H1 (cell line): ENCODE results near the gene GHRL. TPM values are rescaled to one million over a fixed set of nuclear protein-coding genes. Genes with fewer than 3 reads are reported as not detected.

ENCODE experiments used
- CTCF ChIA-PET: fragments of 300-600 bp; sonication (Branson Sonifier 250); formaldehyde crosslinking; loops from one replicate; lab custom pipeline; 2021; ENCODE audit not compliant: partially characterized antibody; lab: Charles Lee
- POLR2A ChIA-PET: fragments of 300-600 bp; sonication (Branson Sonifier 250); formaldehyde crosslinking; loops from one replicate; lab custom pipeline; 2021; ENCODE audit warnings: inconsistent platforms; ENCODE audit not compliant: partially characterized antibody; lab: Charles Lee
- DNase-seq, 2 experiments: peaks; one replicate each; pipeline versions ENCODE4 v3.0.0 to v3.0.0-alpha.2; 2010 to 2022; ENCODE audit warnings: low spot score in 2 of 2, low read depth in 1 of 2, mixed read lengths in 1 of 2
- FAIRE-seq: peaks from 2 replicates; lab custom pipeline; 2011; peaks lifted over from hg19 to GRCh38; lab: Jason Lieb, UNC
- H2AFZ ChIP-seq: 2 replicates; pipeline ENCODE4 v1.8.1; 2012; ENCODE audit warnings: low read length, inconsistent platforms
- H2AK5ac ChIP-seq: 2 replicates; pipeline ENCODE4 v1.6.1; 2013; ENCODE audit warnings: low read depth, low read length
- H2BK120ac ChIP-seq: replicated peaks from 2 replicates; pipeline ENCODE3; 2013; ENCODE audit warnings: low read depth, low read length, inconsistent platforms
- H2BK12ac ChIP-seq: 2 replicates; pipeline ENCODE4 v1.6.1; 2013; ENCODE audit warnings: low read depth, low read length
- H2BK15ac ChIP-seq: 2 replicates; pipeline ENCODE4 v1.6.1; 2013; ENCODE audit warnings: low read length
- H2BK20ac ChIP-seq: 2 replicates; pipeline ENCODE4 v1.6.1; 2013; ENCODE audit warnings: low read length
- H2BK5ac ChIP-seq: 2 replicates; pipeline ENCODE4 v1.6.1; 2013; ENCODE audit warnings: low read depth, low read length
- H3K14ac ChIP-seq: 2 replicates; pipeline ENCODE4 v1.6.1; 2013; ENCODE audit warnings: inconsistent platforms; ENCODE audit not compliant: insufficient read length
- H3K18ac ChIP-seq: 2 replicates; pipeline ENCODE4 v1.6.1; 2013; ENCODE audit warnings: low read length; ENCODE audit errors: extremely low read depth
- H3K23ac ChIP-seq: 2 replicates; pipeline ENCODE4 v1.6.1; 2013; ENCODE audit warnings: inconsistent platforms; ENCODE audit not compliant: insufficient read length
- H3K23me2 ChIP-seq: 2 replicates; pipeline ENCODE4 v1.6.1; 2013; ENCODE audit warnings: low read depth, low read length
- H3K27ac ChIP-seq: 2 replicates; pipeline ENCODE4 v1.6.1; 2011; ENCODE audit warnings: low read depth, low read length, inconsistent platforms
- H3K27me3 ChIP-seq, 4 experiments: replicated peaks in 1 of 4; 1 replicate in 1 of 4; 2 replicates in 3 of 4; pipeline versions ENCODE4 v1.6.1 to v1.8.1; 2011 to 2013; ENCODE audit warnings: low read length in 3 of 4, mild to moderate bottlenecking in 3 of 4, inconsistent platforms in 2 of 4, mixed read lengths in 2 of 4, moderate library complexity in 1 of 4; ENCODE audit not compliant: control insufficient read depth in 3 of 4, insufficient read depth in 3 of 4; ENCODE audit errors: extremely low read depth in 1 of 4
- H3K36me3 ChIP-seq, 4 experiments: 2 replicates each; pipeline versions ENCODE4 v1.6.1 to v1.8.1; 2011 to 2013; ENCODE audit warnings: mild to moderate bottlenecking in 4 of 4, low read length in 3 of 4, moderate library complexity in 2 of 4, control low read depth in 1 of 4, inconsistent platforms in 1 of 4; ENCODE audit not compliant: insufficient read depth in 4 of 4, control insufficient read depth in 2 of 4
- H3K4ac ChIP-seq: replicated peaks from 2 replicates; pipeline ENCODE3; 2013; ENCODE audit warnings: low read length, low read depth, mixed read lengths, inconsistent platforms; ENCODE audit not compliant: insufficient read length
- H3K4me1 ChIP-seq, 4 experiments: replicated peaks in 1 of 4; 1 replicate in 1 of 4; 2 replicates in 3 of 4; pipeline versions ENCODE4 v1.6.1 to v1.8.1; 2011 to 2013; ENCODE audit warnings: low read length in 3 of 4, inconsistent platforms in 2 of 4, mixed read lengths in 1 of 4; ENCODE audit not compliant: insufficient read depth in 4 of 4, control insufficient read depth in 3 of 4
- H3K4me2 ChIP-seq, 2 experiments: 2 replicates each; pipeline versions ENCODE4 v1.6.1 to v1.8.1; 2011 to 2013; ENCODE audit warnings: low read depth in 2 of 2, low read length in 2 of 2, control low read depth in 1 of 2, inconsistent platforms in 1 of 2, mild to moderate bottlenecking in 1 of 2; ENCODE audit not compliant: insufficient read depth in 1 of 2
- H3K4me3 ChIP-seq, 4 experiments: fragments of 200-600, 300-600 bp in 1 of 4; sonication (generic), shearing (Covaris generic), sonication (Bioruptor Twin) in 1 of 4; 2 replicates each; pipeline versions ENCODE4 v1.5.1 to v1.8.1; 2011 to 2016; ENCODE audit warnings: low read length in 4 of 4, low read depth in 3 of 4, control low read depth in 2 of 4, inconsistent platforms in 2 of 4, mild to moderate bottlenecking in 2 of 4, mixed read lengths in 1 of 4, moderate library complexity in 1 of 4; ENCODE audit not compliant: insufficient read depth in 2 of 4; ENCODE audit errors: extremely low read depth in 1 of 4
- H3K56ac ChIP-seq: replicated peaks from 2 replicates; pipeline ENCODE3; 2013; ENCODE audit warnings: low read depth, mild to moderate bottlenecking, mixed read lengths, low read length, inconsistent platforms; ENCODE audit not compliant: insufficient read length
- H3K79me1 ChIP-seq: 2 replicates; pipeline ENCODE4 v1.6.1; 2013; ENCODE audit warnings: low read depth, low read length, control low read depth
- H3K79me2 ChIP-seq, 2 experiments: 2 replicates each; pipeline versions ENCODE4 v1.6.1 to v1.8.1; 2012 to 2013; ENCODE audit warnings: low read length in 2 of 2, mild to moderate bottlenecking in 2 of 2, inconsistent platforms in 1 of 2; ENCODE audit not compliant: insufficient read depth in 2 of 2, control insufficient read depth in 1 of 2
- H3K9ac ChIP-seq, 4 experiments: replicated peaks in 1 of 4; 1 replicate in 1 of 4; 2 replicates in 3 of 4; pipeline versions ENCODE4 v1.6.1 to v1.8.1; 2011 to 2013; ENCODE audit warnings: low read depth in 3 of 4, low read length in 3 of 4, control low read depth in 2 of 4, mild to moderate bottlenecking in 2 of 4, moderate library complexity in 2 of 4, inconsistent platforms in 1 of 4; ENCODE audit errors: extremely low read depth in 1 of 4
- H3K9me3 ChIP-seq, 2 experiments: 2 replicates each; pipeline versions ENCODE4 v1.6.1 to v1.8.1; 2012 to 2013; ENCODE audit warnings: mild to moderate bottlenecking in 2 of 2, moderate library complexity in 2 of 2, control low read depth in 1 of 2, inconsistent platforms in 1 of 2, low read depth in 1 of 2, low read length in 1 of 2, mixed read lengths in 1 of 2; ENCODE audit not compliant: insufficient read depth in 2 of 2
- H4K20me1 ChIP-seq, 2 experiments: replicated peaks in 1 of 2; 2 replicates each; pipeline versions ENCODE3 to v1.8.1; 2011 to 2013; ENCODE audit warnings: inconsistent platforms in 2 of 2, low read length in 2 of 2, mild to moderate bottlenecking in 1 of 2; ENCODE audit not compliant: insufficient read depth in 2 of 2, control insufficient read depth in 1 of 2
- H4K5ac ChIP-seq: 2 replicates; pipeline ENCODE4 v1.6.1; 2013; ENCODE audit warnings: low read length, low read depth, mixed read lengths, inconsistent platforms; ENCODE audit not compliant: insufficient read length
- H4K8ac ChIP-seq: 2 replicates; pipeline ENCODE4 v1.8.0; 2013; ENCODE audit warnings: mild to moderate bottlenecking, moderate library complexity, low read length, inconsistent platforms; ENCODE audit not compliant: insufficient read depth; ENCODE audit errors: extremely low read depth
- H4K91ac ChIP-seq: replicated peaks from 2 replicates; pipeline ENCODE3; 2013; ENCODE audit warnings: low read length, mixed read lengths, inconsistent platforms; ENCODE audit not compliant: insufficient read length
- BCL11A ChIP-seq, 2 experiments: IDR thresholded peaks; one replicate each; pipeline ENCODE4 v1.6.1; 2011; ENCODE audit warnings: low read depth in 2 of 2, low read length in 2 of 2, mild to moderate bottlenecking in 2 of 2
- EZH2 ChIP-seq: fragments of 200-600 bp; sonication (generic); IDR thresholded peaks from 2 replicates; pipeline ENCODE4 v1.7.1; 2012; ENCODE audit warnings: low read depth, mild to moderate bottlenecking, moderate library complexity, low read length, inconsistent platforms; ENCODE audit not compliant: severe bottlenecking
- HDAC6 ChIP-seq: IDR thresholded peaks from one replicate; pipeline ENCODE4 v1.7.1; 2012; ENCODE audit warnings: low read depth, mild to moderate bottlenecking, inconsistent platforms, low read length, moderate library complexity
- JUN ChIP-seq: IDR thresholded peaks from 2 replicates; pipeline ENCODE4 v1.6.1; 2011; ENCODE audit warnings: low read depth, mild to moderate bottlenecking, improper control_type of control experiment, low read length
- KDM5A ChIP-seq: fragments of 200-600 bp; IDR thresholded peaks from 2 replicates; pipeline ENCODE4 v1.7.1; 2012; ENCODE audit warnings: mild to moderate bottlenecking, low read length, inconsistent platforms, mixed read lengths
- PHF8 ChIP-seq: fragments of 200-600 bp; sonication (generic); conservative IDR thresholded peaks from 2 replicates; pipeline ENCODE4 v1.7.1; 2012; ENCODE audit warnings: low read depth, mild to moderate bottlenecking, inconsistent platforms, low read length, moderate library complexity
- POLR2AphosphoS5 ChIP-seq: IDR thresholded peaks from 2 replicates; pipeline ENCODE4 v1.6.1; 2011; ENCODE audit warnings: low read depth, low read length
- SIN3A ChIP-seq, 2 experiments: IDR thresholded peaks in 1 of 2; conservative IDR thresholded peaks in 1 of 2; 2 replicates each; pipeline ENCODE4 v1.6.1; 2011 to 2012; ENCODE audit warnings: low read length in 2 of 2, improper control_type of control experiment in 1 of 2, low read depth in 1 of 2, mild to moderate bottlenecking in 1 of 2
- TAF1 ChIP-seq: IDR thresholded peaks from 2 replicates; pipeline ENCODE4 v1.6.1; 2011; ENCODE audit warnings: mild to moderate bottlenecking, low read depth, low read length
- TAF7 ChIP-seq: optimal IDR thresholded peaks from 2 replicates; pipeline ENCODE3; 2011; ENCODE audit warnings: low read depth, mild to moderate bottlenecking, inconsistent platforms, low read length, moderate library complexity, borderline replicate concordance
- TEAD4 ChIP-seq: IDR thresholded peaks from 2 replicates; pipeline ENCODE4 v1.6.1; 2012; ENCODE audit warnings: low read depth, low read length, inconsistent platforms, mixed read lengths
- YY1 ChIP-seq: IDR thresholded peaks from 2 replicates; pipeline ENCODE4 v1.6.1; 2011; ENCODE audit warnings: low read depth, mild to moderate bottlenecking, low read length
- ZNF274 ChIP-seq: IDR thresholded peaks from 2 replicates; pipeline ENCODE4 v1.7.0; 2012; ENCODE audit warnings: low read length, borderline replicate concordance; ENCODE audit errors: extremely low read depth
- WGBS, 2 experiments: shearing (Covaris generic) in 1 of 2; methylation state at CpG; one replicate each; pipeline versions ENCODE4 v1.1.6 to v1.1.7; 2013 to 2015; ENCODE audit warnings: low lambda C conversion rate in 2 of 2, mixed read lengths in 2 of 2, inconsistent platforms in 1 of 2, low coverage in 1 of 2, missing lambda C conversion rate in 1 of 2; ENCODE audit not compliant: insufficient replicate concordance in 2 of 2, insufficient coverage in 1 of 2, insufficient read length in 1 of 2; ENCODE audit errors: extremely low coverage in 1 of 2, missing lambda C conversion rate in 1 of 2; 5-methylcytosine and 5-hydroxymethylcytosine counted together
- polyA plus RNA-seq, 7 experiments: library from polyadenylated mRNA; depleted of rRNA in 3 of 7; stranded (reverse) in 5 of 7; unstranded in 2 of 7; fragments of >200 nt in 5 of 7; fragments of 200-250 nt in 2 of 7; gene quantifications; 1 replicate in 5 of 7; 2 replicates in 1 of 7; 4 replicates in 1 of 7; pipeline versions ENCODE4 v1.2.1 to v1.2.3, GENCODE V29; 2011 to 2013; ENCODE audit warnings: missing spikeins in 2 of 7, mixed read lengths in 2 of 7
- total RNA-seq: library from RNA; stranded (reverse); fragmentation: NEBNext Ultra II Directional; extraction: Animal tissue kit (Norgen Biotek cat#: 25700); gene quantifications from 2 replicates; pipeline ENCODE4 v1.2.1, GENCODE V29; 2021

The GHRL gene
- total and polyA plus RNA-seq, 2 of the 8 experiments (the other 6 are each of a cell fraction or from before 2014, with no cell fraction given) = 0.32 to 0.35 TPM

DNA sequence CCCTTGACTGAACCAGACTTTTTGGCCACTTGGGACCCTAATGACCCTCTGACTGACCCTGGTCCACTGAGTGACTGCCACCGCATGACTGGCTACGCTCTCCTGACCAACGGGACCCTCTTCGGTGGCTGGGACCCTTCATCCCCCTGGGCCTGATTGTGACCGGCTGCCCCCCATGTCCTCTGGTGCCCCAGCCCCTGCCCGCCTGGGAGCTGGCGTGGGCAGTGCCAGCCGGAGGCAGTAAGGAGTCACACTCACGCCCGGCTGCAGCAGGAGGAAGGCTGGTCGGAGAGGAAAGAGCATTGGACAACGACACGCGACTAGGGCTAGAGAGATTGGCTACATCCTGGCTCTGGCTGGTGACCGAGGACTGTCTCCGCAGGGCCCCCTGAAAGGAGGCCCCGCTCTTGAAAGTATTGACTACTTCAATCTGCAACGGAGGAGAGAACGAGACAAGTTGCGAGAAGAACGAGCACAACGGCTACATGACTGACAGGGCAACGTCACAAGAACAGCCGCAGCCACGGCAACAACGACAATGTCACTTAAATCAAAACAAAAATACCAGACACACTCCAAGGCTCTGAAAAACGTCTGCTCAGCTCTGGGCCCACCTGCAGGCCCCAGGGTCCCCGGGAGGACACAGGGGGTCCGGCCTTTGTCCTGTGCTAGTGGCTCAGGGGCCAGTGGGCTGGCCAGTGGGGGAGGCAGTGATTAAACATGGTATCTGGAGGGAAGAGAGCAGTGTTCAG lies 43.3 kb upstream of the GHRL start:
- no peak overlapping the region for H3K9ac ChIP-seq
- H4K5ac ChIP-seq = no peak overlapping the region
- no peaks in the 10 kb centered on the region for H3K79me2 ChIP-seq
- H3K18ac ChIP-seq = no peak overlapping the region
- no peaks in the 10 kb centered on the region for H3K9me3 ChIP-seq
- FAIRE-seq (no peak), DNase-seq (no peak)
- no peaks in the 10 kb centered on the region for H3K36me3 ChIP-seq
- no peak overlapping the region for H4K8ac ChIP-seq
- H3K27me3 ChIP-seq = no peaks in the 10 kb centered on the region; a peak in 1 of 7 replicates
- H2AFZ ChIP-seq = no peak overlapping the region
- H3K4me2 ChIP-seq = no peak overlapping the region
- no peak overlapping the region for H2BK12ac ChIP-seq
- no peak overlapping the region for H3K4ac ChIP-seq
- H3K23ac ChIP-seq = no peak overlapping the region
- no peak overlapping the region for H2BK120ac ChIP-seq
- H3K79me1 ChIP-seq = no peaks in the 10 kb centered on the region
- no peak overlapping the region for H3K14ac ChIP-seq
- no peak overlapping the region for H3K56ac ChIP-seq
- no peak overlapping the region for H3K27ac ChIP-seq
- no peak overlapping the region for H2BK20ac ChIP-seq
- no peaks in the 10 kb centered on the region; the same call in 1 of the 2 replicates for H3K23me2 ChIP-seq
- peaks cover 0 to 2% (median 0%) of the 10 kb centered on the region in 4 experiments; a peak in 1 of 7 replicates for H3K4me1 ChIP-seq
- H2BK15ac ChIP-seq = no peak overlapping the region
- no peak overlapping the region for H4K91ac ChIP-seq
- no peaks in the 10 kb centered on the region for H4K20me1 ChIP-seq
- no peak overlapping the region for H2AK5ac ChIP-seq
- no peak overlapping the region for H2BK5ac ChIP-seq
- CTCF ChIA-PET = interaction anchor here (1.1 to 1.7 kb wide), 3 partner anchors 25 to 403 kb away, joined by 4 to 8 read pairs (median 5); no protein-coding TSS in a partner anchor
- 89% methylated on average over 28 of the region's 29 CpGs; no CpG with 5 or more reads in 1 of the 2 experiments for WGBS, 2 experiments
- H3K4me3 ChIP-seq = no peak overlapping the region
- POLR2A ChIA-PET = no interaction called here
- no peak for TF ChIP-seq YY1
- TF ChIP-seq TAF7 = no peak
- no peak for TF ChIP-seq TAF1
- no peak for TF ChIP-seq EZH2
- no peak for TF ChIP-seq KDM5A
- TF ChIP-seq SIN3A (conservative IDR thresholded peaks at IDR 0.05 in 1 of 2, IDR thresholded peaks at IDR 0.05 in 1 of 2; ENCODE audit: low read depth in 1 of 2, low read length in 2 of 2) = no peak
- no peak for TF ChIP-seq ZNF274
- no peak for TF ChIP-seq TEAD4
- no peak for TF ChIP-seq PHF8
- TF ChIP-seq HDAC6 = no peak
- no peak for TF ChIP-seq POLR2AphosphoS5
- no peak for TF ChIP-seq BCL11A (IDR thresholded peaks at IDR 0.05; ENCODE audit: low read depth in 2 of 2, low read length in 2 of 2)
- no peak for TF ChIP-seq JUN
